HG03139 (cell line): ENCODE measurements around the gene MRPS9.

Experiments used
- ATAC-seq: cut with Tn5 transposase; IDR thresholded peaks from one replicate; pipeline ENCODE4 v1.9.1; 2021; ENCODE audit not compliant: unreplicated experiment

Gene MRPS9

DNA sequence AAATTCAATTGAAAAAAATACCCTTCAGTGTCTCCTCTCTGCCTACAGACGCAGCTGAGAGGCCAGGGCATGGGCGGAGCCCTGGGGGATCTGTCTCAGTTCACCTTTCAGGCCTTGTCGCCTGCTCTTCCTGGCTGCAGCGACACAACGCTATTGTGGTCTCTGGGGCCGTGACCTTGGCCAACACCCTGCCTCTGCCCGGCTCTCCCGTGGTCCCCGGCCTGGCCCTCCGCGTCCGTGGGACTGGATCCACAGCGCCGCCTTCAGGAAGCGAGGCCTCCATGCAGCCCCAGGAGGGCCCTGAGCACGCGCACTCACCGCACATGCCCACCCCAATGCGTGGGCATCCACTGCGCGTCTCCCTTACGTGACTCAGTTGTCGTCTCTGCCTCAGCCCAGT, 81.1 kb downstream of the MRPS9 start:
- no peak for ATAC-seq

DNA sequence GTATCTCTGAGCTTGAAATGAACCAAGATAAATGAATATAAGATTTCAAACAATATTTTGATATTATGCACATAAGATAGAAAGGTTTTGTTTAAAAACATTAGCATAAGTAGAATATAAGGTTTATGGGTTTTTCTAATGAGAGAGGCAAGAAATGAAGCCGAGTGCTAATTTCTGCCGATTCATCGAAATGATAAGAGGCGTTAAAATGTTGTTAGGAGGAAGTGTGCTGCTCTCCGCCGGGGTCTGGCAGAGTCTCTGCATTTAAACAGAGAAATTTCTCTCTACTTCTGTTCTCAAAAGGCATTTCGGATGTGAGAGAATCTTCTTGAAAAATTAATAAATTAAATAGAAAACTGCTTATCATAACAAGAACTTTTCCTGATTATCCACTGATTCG, 83.6 kb downstream of the MRPS9 start:
- ATAC-seq: no peak

GRCh38 chr2:105125428-105125827, 87.6 kb downstream of the MRPS9 start:
- ATAC-seq: no peak

GRCh38 chr2:105125920-105126319, 88.1 kb downstream of the MRPS9 start:
- ATAC-seq: no peak

DNA sequence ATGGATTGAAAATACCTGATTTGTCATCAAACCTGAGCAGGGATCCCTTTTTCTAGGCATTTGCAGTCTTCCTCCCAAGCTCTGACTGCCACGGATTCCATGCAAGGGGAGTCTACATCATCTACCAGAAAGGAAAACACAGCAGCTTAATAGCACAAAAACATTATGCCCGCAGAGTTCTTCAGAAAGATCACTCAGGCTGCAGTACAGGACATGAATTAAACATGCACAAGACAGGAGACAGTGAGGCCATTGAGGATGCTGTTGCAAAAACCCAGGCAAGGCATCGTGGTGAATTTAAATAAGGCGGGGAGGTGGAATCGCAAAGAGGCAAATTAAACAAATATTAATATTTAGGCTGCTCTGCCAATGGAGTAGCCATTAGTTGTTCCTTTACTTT, 88.5 kb downstream of the MRPS9 start:
- no peak for ATAC-seq

- ATAC-seq: no peak
Observed at GRCh38 chr2:105127289-105127915, 89.5 kb downstream of the MRPS9 start.

DNA sequence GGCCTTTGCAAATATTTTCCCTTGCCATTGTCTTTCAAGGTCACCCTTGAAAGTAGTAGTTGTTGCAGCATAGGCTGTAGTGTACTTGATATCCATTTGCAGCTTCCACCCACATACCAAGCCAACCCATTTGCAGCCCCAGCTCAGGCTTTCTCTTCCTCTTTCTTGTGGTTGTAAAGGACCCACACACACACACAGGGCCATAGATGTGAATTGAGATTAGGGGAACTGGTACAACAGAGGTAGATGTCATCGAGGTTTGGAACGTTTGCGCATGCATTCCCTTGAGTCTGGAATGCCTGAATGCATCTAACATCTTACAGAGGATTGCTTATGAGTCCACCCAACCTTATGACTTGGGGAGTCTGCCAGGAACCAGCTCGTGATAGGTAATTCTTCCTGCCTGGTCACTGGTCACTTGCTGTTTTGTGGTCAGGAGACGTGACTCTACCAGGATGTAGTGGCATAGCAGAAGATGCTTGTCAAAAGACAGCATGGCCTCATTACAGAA, 91.9 kb downstream of the MRPS9 start:
- peak; percentile 93 for ATAC-seq

DNA sequence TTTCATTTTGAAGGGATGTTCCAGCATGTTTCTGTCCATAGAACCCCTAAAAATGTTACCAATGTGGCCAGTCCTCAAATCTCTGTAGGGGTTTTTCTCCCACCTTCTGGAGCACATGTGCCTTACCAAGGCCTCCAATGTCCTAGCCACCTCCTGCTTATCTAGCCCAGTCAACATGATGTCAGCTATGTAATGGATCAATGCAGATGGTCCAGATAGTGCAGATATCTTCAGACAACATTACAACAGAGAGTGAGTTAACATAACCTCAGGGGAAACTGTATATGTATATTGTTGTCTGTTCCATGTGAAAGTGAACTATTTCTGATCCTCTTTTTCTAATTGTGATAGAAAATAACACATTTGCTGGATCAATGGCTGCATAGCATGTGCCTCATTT, 92.7 kb downstream of the MRPS9 start:
- no peak for ATAC-seq

DNA sequence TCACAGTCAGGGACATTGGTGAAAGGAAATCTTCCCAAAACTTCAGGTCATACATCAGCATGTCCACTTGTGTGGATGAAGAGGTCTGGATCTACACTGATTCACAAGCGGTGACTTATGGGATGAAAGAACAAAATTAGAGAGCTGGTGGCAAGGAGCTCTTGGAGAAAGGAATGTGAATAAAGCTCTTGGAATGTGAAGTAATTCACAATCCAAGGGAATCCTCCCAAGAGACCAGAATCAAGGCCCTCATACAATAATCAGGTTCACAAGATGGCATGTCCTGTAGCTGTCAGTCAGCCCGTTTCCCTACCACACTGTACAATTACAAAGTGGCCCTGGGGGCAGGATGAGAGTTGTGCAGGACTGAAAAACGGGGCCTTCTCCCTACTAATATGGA, 96.2 kb downstream of the MRPS9 start:
- ATAC-seq: no peak

- no peak for ATAC-seq
Observed at GRCh38 chr2:105135436-105135835, 97.6 kb downstream of the MRPS9 start.

- ATAC-seq: no peak
Observed at GRCh38 chr2:105136394-105136793, 98.5 kb downstream of the MRPS9 start.

- no peak for ATAC-seq
Observed at GRCh38 chr2:105138643-105139042, 100.8 kb downstream of the MRPS9 start.

DNA sequence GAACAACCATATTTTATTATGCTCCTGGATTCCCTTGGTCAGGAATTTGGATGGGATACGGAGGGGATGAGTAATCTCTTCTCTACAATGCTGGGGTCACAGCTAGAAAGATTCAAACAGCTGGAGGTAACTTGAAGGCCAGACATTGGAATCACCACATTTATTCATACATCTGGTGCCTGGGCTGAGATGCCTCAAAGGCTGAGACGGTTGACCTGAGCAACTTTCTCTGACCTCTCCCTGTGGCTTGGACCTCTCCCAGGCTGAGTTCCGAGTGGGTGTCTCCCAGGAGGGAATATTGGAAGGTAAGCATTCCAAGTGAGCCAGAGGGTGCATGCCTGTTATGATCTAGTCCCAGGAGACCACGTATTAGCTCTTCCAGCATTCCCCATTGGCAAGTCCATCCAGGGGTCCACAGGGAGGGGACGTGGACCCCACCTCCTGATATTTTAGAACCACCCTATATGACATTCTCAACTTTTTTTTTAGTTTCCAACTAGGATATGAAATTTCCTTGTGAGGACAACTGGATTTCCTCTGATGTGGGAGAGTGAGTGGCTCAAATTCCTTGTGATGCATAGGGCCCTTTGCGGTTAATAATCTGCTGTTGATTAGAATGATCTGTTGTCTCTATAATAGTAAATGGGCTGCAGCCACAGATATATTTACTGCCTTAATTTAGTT, 101.8 kb downstream of the MRPS9 start:
- no peak for ATAC-seq

- ATAC-seq: no peak
Observed at GRCh38 chr2:105140240-105140568, 102.3 kb downstream of the MRPS9 start.

GRCh38 chr2:105141099-105141614, 103.3 kb downstream of the MRPS9 start:
- ATAC-seq: no peak

DNA sequence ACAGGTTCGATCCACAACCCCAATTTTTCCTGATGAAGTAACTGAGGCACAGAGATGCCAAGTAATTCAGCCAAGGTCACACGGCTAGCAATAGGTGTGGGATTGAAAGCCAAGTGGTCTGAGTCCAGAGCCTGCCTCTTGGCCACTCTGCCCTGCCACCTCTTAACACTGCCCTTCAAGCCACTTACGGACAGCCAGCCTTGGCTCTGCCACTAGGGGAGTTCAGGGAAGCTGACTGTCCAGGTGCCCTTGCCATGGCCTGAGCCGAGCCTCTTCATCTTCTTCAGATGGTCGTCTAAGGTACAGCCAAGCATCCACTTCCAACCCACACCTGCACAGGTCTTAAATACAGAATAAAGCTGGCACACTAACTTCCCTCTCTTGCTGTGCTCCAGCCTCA, 104.4 kb downstream of the MRPS9 start:
- no peak for ATAC-seq

DNA sequence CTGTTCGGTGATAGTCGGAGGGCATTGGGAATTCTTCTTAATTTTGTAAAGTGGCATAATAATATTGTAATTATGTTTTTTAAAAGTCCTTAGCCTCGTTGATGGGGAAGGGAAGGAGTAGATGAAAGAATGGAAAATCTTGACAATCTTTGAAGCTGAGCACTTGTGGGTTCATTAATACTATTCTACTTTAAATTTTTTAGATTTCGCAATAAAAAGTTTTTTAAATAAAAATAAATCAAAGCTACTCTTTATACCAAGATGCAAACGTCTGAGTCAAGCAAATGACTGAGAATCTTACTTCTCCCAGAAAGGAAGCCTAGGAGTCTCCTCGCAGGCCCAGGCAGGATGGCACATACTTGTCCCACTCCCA, 105.2 kb downstream of the MRPS9 start:
- no peak for ATAC-seq

DNA sequence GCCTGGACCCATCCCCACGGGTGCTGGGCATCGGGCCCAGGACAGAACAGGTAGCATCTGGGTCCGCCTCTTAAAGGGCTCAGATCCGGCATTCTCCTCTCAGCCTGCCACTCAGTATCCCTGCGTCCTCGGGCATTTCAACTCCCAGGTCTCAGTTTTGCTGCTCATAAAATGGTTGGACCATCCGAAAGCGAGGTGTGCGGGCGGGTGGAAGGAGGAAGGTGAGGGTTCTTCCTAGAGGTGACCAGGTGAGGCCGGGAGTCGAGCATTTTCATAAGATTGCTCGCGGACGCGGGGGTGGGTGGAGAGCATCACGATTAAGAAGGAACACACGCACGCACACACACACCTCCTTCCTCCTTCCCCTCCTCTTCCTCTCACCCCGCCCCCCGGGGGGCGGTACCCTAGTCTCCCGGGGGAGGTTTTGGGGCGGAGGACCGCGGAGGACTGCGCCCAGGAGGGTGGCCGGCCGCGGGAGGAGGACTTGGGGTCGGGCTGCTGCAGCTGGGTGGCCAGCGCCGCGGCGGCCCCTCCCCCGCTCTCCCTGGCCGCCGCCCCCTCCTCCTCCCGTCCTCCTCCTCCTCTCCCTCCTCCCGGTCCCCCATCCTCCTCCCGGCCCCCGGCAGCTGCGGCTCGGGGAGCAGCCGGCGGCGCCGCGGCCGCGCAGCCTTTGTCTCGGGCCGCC, 105.7 kb downstream of the MRPS9 start:
- no peak for ATAC-seq

DNA sequence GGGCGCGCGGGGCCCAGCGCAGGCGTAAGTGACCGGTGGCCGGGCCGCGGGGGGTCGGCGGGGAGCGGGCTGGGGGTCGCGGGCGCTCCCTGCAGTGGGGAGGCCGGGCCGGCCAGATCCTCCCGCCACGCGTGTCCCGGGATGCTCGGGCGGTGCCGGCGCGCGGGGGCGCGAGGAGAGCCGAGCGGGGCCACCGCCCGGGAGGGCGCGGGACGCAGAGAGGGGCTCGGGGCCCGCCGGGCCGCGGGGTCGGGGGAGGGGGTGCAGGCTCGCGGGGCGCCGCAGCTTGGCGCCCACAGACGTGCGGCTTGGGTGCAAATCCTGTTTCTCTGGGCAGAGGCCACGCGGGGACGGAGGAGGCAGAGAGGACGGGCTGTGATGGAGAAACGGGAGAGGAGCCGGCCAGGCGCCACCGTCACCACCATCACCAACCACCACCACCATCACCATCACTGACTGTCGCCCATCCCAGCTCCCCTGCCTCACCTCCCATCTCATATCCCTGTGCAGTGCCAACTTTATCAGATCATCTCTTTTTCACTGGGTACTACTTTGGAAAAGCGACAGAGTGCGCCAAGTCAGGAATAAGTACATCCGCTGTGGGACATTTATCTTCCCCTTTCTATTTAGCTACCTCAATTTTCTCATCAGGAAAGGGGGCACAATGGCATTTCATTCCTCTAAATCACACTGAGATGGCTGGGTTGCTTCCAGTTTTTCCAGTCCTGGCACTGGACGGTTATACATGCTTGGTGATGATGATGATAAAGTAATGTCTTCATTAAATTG, 106.5 kb downstream of the MRPS9 start:
- no peak for ATAC-seq

GRCh38 chr2:105144941-105145300, 107.1 kb downstream of the MRPS9 start:
- no peak for ATAC-seq

- no peak for ATAC-seq
Observed at GRCh38 chr2:105149272-105149671, 111.4 kb downstream of the MRPS9 start.
